Fibroblast of villous mesenchyme (primary cell): ENCODE measurements around the gene SLC6A19. TPM values are rescaled to one million over a fixed set of nuclear protein-coding genes. Genes with fewer than 3 reads are reported as not detected.

ENCODE experiments used
- DNase-seq: peaks from one replicate; pipeline ENCODE4 v3.0.0-alpha.2; 2010; ENCODE audit warnings: low read depth
- H3K4me3 ChIP-seq: 2 replicates; pipeline ENCODE4 v1.5.1; 2011; ENCODE audit warnings: low read depth, mild to moderate bottlenecking, low read length
- CTCF ChIP-seq: IDR thresholded peaks from 2 replicates; pipeline ENCODE4 v1.5.1; 2012; ENCODE audit warnings: low read depth, mild to moderate bottlenecking, low read length; ENCODE audit not compliant: insufficient read depth
- total RNA-seq: library from RNA; depleted of rRNA; stranded (reverse); fragments of >200 nt; gene quantifications from 2 replicates; pipeline ENCODE4 v1.2.3, GENCODE V29; 2012

Gene SLC6A19
- total RNA-seq, 1 donor = not detected

- H3K4me3 ChIP-seq = no peak overlapping the region
- no peak for TF ChIP-seq CTCF
- DNase-seq = no peak
These were observed 24.7 kb upstream of the SLC6A19 start for GRCh38 chr5:1176473-1177391.

GRCh38 chr5:1177826-1178528, 23.4 kb upstream of the SLC6A19 start:
- no peak for TF ChIP-seq CTCF
- no peak for DNase-seq
- no peak overlapping the region for H3K4me3 ChIP-seq

GRCh38 chr5:1178529-1179382, 22.6 kb upstream of the SLC6A19 start:
- DNase-seq = no peak
- no peak for TF ChIP-seq CTCF
- no peak overlapping the region for H3K4me3 ChIP-seq

GRCh38 chr5:1179383-1179715, 22.0 kb upstream of the SLC6A19 start:
- TF ChIP-seq CTCF = no peak
- DNase-seq = no peak
- H3K4me3 ChIP-seq = no peak overlapping the region

GRCh38 chr5:1180096-1180495, 21.3 kb upstream of the SLC6A19 start:
- no peak for TF ChIP-seq CTCF
- no peak for DNase-seq
- H3K4me3 ChIP-seq = no peak overlapping the region

GRCh38 chr5:1180841-1181271, 20.5 kb upstream of the SLC6A19 start:
- no peak for DNase-seq
- no peak for TF ChIP-seq CTCF
- no peak overlapping the region for H3K4me3 ChIP-seq
